B cell (primary cell): ENCODE results near the gene TACC3. TPM values are rescaled to one million over a fixed set of nuclear protein-coding genes. Genes with fewer than 3 reads are reported as not detected.

Experiments
- ATAC-seq: fragments of 200-7000 bp; cut with Tn5 transposase; one replicate; pipeline ENCODE4 v1.10.0; 2021; ENCODE audit warnings: low read depth, mild to moderate bottlenecking, moderate number of reproducible peaks, moderate library complexity
- CTCF ChIA-PET: fragments of 350-600 bp; sonication (Branson Sonifier 250); formaldehyde crosslinking; loops from one replicate; lab custom pipeline; 2021; ENCODE audit warnings: antibody characterized with exemption, inconsistent platforms; lab: Charles Lee
- POLR2A ChIA-PET: fragments of 350-600 bp; sonication (Branson Sonifier 250); formaldehyde crosslinking; loops from one replicate; lab custom pipeline; 2021; ENCODE audit warnings: antibody characterized with exemption; lab: Charles Lee
- DNase-seq: peaks from one replicate; pipeline ENCODE4 v3.0.0; 2013
- H2AFZ ChIP-seq: 2 replicates; pipeline ENCODE4 v1.6.1; 2012; ENCODE audit warnings: mild to moderate bottlenecking, low read depth, low read length; ENCODE audit not compliant: insufficient read depth, poor library complexity, severe bottlenecking
- H3K27ac ChIP-seq, 2 donors: 1 replicate in 1 of 2; 2 replicates in 1 of 2; pipeline ENCODE4 v1.5.1; 2012 to 2013; ENCODE audit warnings: low read length in 2 of 2, mild to moderate bottlenecking in 2 of 2, moderate library complexity in 1 of 2
- H3K27me3 ChIP-seq, 4 experiments: fragments of 200-600 bp in 1 of 4; sonication (generic) in 1 of 4; replicated peaks in 1 of 4; 1 replicate in 2 of 4; 2 replicates in 2 of 4; pipeline versions ENCODE4 v1.6.1 to v1.7.0; 2013 to 2016; ENCODE audit warnings: low read length in 3 of 4, mild to moderate bottlenecking in 2 of 4, mixed read lengths in 1 of 4, moderate library complexity in 1 of 4; ENCODE audit not compliant: insufficient read depth in 4 of 4, control insufficient read depth in 3 of 4; ENCODE audit errors: control extremely low read depth in 1 of 4
- H3K36me3 ChIP-seq, 2 experiments: replicated peaks in 1 of 2; 1 replicate in 1 of 2; 2 replicates in 1 of 2; pipeline versions ENCODE4 v1.6.1 to v1.7.1; 2013; ENCODE audit warnings: low read length in 1 of 2; ENCODE audit not compliant: insufficient read depth in 2 of 2, control insufficient read depth in 1 of 2; ENCODE audit errors: control extremely low read depth in 1 of 2, extremely low read depth in 1 of 2
- H3K4me1 ChIP-seq, 2 donors: fragments of 200-600 bp in 1 of 2; sonication (generic) in 1 of 2; 1 replicate in 1 of 2; 2 replicates in 1 of 2; pipeline versions ENCODE4 v1.5.1 to v1.6.1; 2013 to 2017; ENCODE audit warnings: low read length in 2 of 2; ENCODE audit not compliant: control insufficient read depth in 2 of 2, insufficient read depth in 2 of 2
- H3K4me2 ChIP-seq: replicated peaks from 2 replicates; pipeline ENCODE3; 2012; ENCODE audit warnings: mild to moderate bottlenecking, low read depth, low read length; ENCODE audit not compliant: poor library complexity, severe bottlenecking
- H3K4me3 ChIP-seq, 5 experiments: fragments of 200-600 bp in 1 of 5; sonication (generic) in 1 of 5; 1 replicate in 3 of 5; 2 replicates in 2 of 5; pipeline versions ENCODE4 v1.5.1 to v1.7.0; 2011 to 2016; ENCODE audit warnings: low read length in 4 of 5, mild to moderate bottlenecking in 4 of 5, low read depth in 2 of 5, control low read depth in 1 of 5, moderate library complexity in 1 of 5; ENCODE audit not compliant: insufficient read depth in 1 of 5; ENCODE audit errors: control extremely low read depth in 1 of 5, extremely low read depth in 1 of 5
- H3K79me2 ChIP-seq: fragments of 200-600 bp; sonication (generic); one replicate; pipeline ENCODE4 v1.6.0; 2016; ENCODE audit warnings: low read length; ENCODE audit not compliant: control insufficient read depth, insufficient read depth
- H3K9ac ChIP-seq: fragments of 200-600 bp; sonication (generic); 2 replicates; pipeline ENCODE4 v1.6.1; 2017; ENCODE audit warnings: mild to moderate bottlenecking, low read length, moderate library complexity
- H3K9me3 ChIP-seq, 3 donors: one replicate each; pipeline versions ENCODE4 v1.6.1 to v1.7.1; 2013; ENCODE audit warnings: low read length in 2 of 3; ENCODE audit not compliant: control insufficient read depth in 2 of 3, insufficient read depth in 1 of 3; ENCODE audit errors: control extremely low read depth in 1 of 3
- H4K20me1 ChIP-seq: 2 replicates; pipeline ENCODE4 v1.6.0; 2012; ENCODE audit warnings: mild to moderate bottlenecking, low read length; ENCODE audit not compliant: insufficient read depth, control insufficient read depth, poor library complexity, severe bottlenecking
- H3K27ac Mint-ChIP-seq: one replicate; pipeline ENCODE4 v1.8.0; 2021; ENCODE audit warnings: mixed read lengths
- H3K27me3 Mint-ChIP-seq: one replicate; pipeline ENCODE4 v1.8.0; 2021; ENCODE audit warnings: mixed read lengths
- H3K4me1 Mint-ChIP-seq: one replicate; pipeline ENCODE4 v1.8.0; 2021; ENCODE audit warnings: mixed read lengths
- H3K4me3 Mint-ChIP-seq: one replicate; pipeline ENCODE4 v1.8.0; 2021; ENCODE audit warnings: mixed read lengths
- H3K9me3 Mint-ChIP-seq: one replicate; pipeline ENCODE4 v1.8.0; 2022; ENCODE audit warnings: mixed read lengths; ENCODE audit not compliant: insufficient read depth
- CTCF ChIP-seq: fragments of 200-600 bp; IDR thresholded peaks from one replicate; pipeline ENCODE4 v1.8.0; 2022; ENCODE audit warnings: antibody characterized with exemption, mild to moderate bottlenecking
- EZH2 ChIP-seq: IDR thresholded peaks from 2 replicates; pipeline ENCODE4 v1.6.1; 2012; ENCODE audit warnings: borderline replicate concordance, low read depth, mild to moderate bottlenecking, moderate library complexity, low read length; ENCODE audit not compliant: insufficient read depth, poor library complexity, severe bottlenecking
- WGBS: methylation state at CpG from one replicate; pipeline ENCODE4 v1.1.5; 2013; ENCODE audit warnings: missing lambda C conversion rate; ENCODE audit not compliant: insufficient coverage; 5-methylcytosine and 5-hydroxymethylcytosine counted together
- intact Hi-C: fragments of 100-400 bp; cut with micrococcal nuclease; formaldehyde crosslinking; loops from one replicate; pipeline ENCODE4 v1.10.0; 2022
- polyA plus RNA-seq: library from polyadenylated mRNA; depleted of rRNA; stranded (reverse); fragments of >200 nt; gene quantifications from 2 replicates; pipeline ENCODE4 v1.2.3, GENCODE V29; 2012
- total RNA-seq, 2 donors: library from RNA; stranded (reverse); fragments of 120-200 nt in 1 of 2; gene quantifications; 1 replicate in 1 of 2; 2 replicates in 1 of 2; pipeline versions ENCODE4 v1.2.3 to v1.2.4, GENCODE V29; 2013 to 2022

TACC3 gene
- total and polyA plus RNA-seq, 2 donors (not counting 1 experiment from before 2014, with no cell fraction given): 29.5 to 47.9 TPM

- H3K36me3 ChIP-seq: peaks cover 0 to 20% of the 10 kb centered on the region in 2 experiments
- peak overlapping the region; percentile 97 for H3K4me2 ChIP-seq
- intact Hi-C loops: loop anchor here (5.0 kb wide), 1 partner anchor 753 kb away; the partner anchor contains the start of gene RNF4
- ChIA-PET POLR2A (interaction anchor here (3.8 kb wide), 1 partner anchor 8 kb away, joined by 61 read pairs; the partner anchor contains the start of genes TACC3 and TMEM129), CTCF (interaction anchor here (6.1 kb wide), 1 partner anchor 21 kb away, joined by 75 read pairs; no protein-coding TSS in a partner anchor)
- Mint-ChIP-seq H3K27me3 (no peaks in the 10 kb centered on the region), H3K4me1 (peaks cover 67% of the 10 kb centered on the region), H3K27ac (peak overlapping the region; percentile 90), H3K4me3 (peak overlapping the region; percentile 91), H3K9me3 (no peaks in the 10 kb centered on the region)
- TF ChIP-seq CTCF: no peak
- TF ChIP-seq EZH2: no peak
- H3K27me3 ChIP-seq: no peaks in the 10 kb centered on the region
- H3K9me3 ChIP-seq: peaks cover 0 to 6% (median 0%) of the 10 kb centered on the region in 3 donors
- H4K20me1 ChIP-seq: peaks cover 61% of the 10 kb centered on the region
- H3K27ac ChIP-seq: peak overlapping the region; percentile 82 to 99
- peaks cover 66% of the 10 kb centered on the region for H3K79me2 ChIP-seq
- peak; percentile 27 for DNase-seq
- ATAC-seq: no peak
- peak overlapping the region; percentile 13 for H3K9ac ChIP-seq
- H3K4me1 ChIP-seq: peaks cover 53 to 79% of the 10 kb centered on the region in 2 donors
- no peak overlapping the region for H2AFZ ChIP-seq
- peak overlapping the region in 1 of 5 experiments; percentile 11 for H3K4me3 ChIP-seq
- WGBS: 68% methylated on average over 7 of the region's 9 CpGs
Measured at GRCh38 chr4:1714303-1715001, 6.9 kb upstream of the TACC3 start.
